Central memory CD8-positive, alpha-beta T cell (primary cell): ENCODE data around the gene LSM7.
A peak's percentile ranks its signal among the peaks of the same experiment; 100 is the strongest.

ENCODE experiments used
- ATAC-seq: fragments of 150-1000 bp; cut with Tn5 transposase; replicated peaks from 2 replicates; pipeline ENCODE4 v1.10.0; 2022; ENCODE audit warnings: mild to moderate bottlenecking, moderate FRiP score, moderate number of reproducible peaks; ENCODE audit not compliant: poor library complexity, severe bottlenecking; ENCODE audit errors: extremely low read depth
- DNase-seq, 2 donors: peaks; one replicate each; pipeline ENCODE4 v3.0.0; 2021; ENCODE audit warnings: low spot score in 2 of 2
- H3K27ac Mint-ChIP-seq: one replicate; pipeline ENCODE4 v1.8.0; 2022; ENCODE audit warnings: low read depth, mild to moderate bottlenecking, moderate library complexity, mixed read lengths
- H3K27me3 Mint-ChIP-seq: one replicate; pipeline ENCODE4 v1.8.0; 2022; ENCODE audit warnings: mixed read lengths
- H3K36me3 Mint-ChIP-seq: one replicate; pipeline ENCODE4 v1.8.0; 2022; ENCODE audit warnings: mild to moderate bottlenecking, moderate library complexity, mixed read lengths; ENCODE audit not compliant: insufficient read depth
- H3K4me1 Mint-ChIP-seq: one replicate; pipeline ENCODE4 v1.8.0; 2022; ENCODE audit warnings: mixed read lengths
- H3K4me3 Mint-ChIP-seq: one replicate; pipeline ENCODE4 v1.8.0; 2022; ENCODE audit warnings: mild to moderate bottlenecking, moderate library complexity, mixed read lengths
- H3K9me3 Mint-ChIP-seq: one replicate; pipeline ENCODE4 v1.8.0; 2022; ENCODE audit warnings: mixed read lengths

LSM7 gene

DNA sequence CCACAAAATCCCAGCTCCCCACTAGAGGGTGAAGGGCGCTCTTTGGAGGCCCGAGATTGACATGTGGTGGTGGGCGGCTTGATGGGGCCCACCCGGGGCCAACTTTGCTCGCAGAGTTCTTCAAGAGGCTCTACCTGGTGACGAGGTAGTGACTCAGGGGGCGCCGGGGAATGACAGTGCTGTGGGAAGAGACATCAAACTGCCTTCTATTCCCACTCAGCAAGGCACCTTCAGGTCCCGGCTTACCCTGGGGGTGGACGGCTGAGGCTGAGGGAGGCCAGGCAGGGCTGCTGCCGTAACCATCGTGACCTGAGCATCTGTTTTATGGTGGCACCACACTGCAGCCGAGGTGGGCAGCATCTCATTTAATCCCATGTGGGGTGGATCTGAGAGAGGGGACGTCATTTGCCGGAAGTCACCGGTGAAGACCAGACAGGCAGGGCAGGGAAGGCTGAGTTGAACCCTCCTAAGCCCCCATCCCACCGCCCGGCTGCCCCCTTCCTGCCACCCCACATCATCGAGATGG lies 22.0 kb downstream of the LSM7 start:
- Mint-ChIP-seq H3K4me3 (no peak overlapping the region), H3K4me1 (peaks cover 8% of the 10 kb centered on the region), H3K27me3 (peaks cover 78% of the 10 kb centered on the region), H3K36me3 (peaks cover 10% of the 10 kb centered on the region), H3K27ac (no peak overlapping the region), H3K9me3 (no peaks in the 10 kb centered on the region)
- ATAC-seq: no peak
- DNase-seq: no peak

DNA sequence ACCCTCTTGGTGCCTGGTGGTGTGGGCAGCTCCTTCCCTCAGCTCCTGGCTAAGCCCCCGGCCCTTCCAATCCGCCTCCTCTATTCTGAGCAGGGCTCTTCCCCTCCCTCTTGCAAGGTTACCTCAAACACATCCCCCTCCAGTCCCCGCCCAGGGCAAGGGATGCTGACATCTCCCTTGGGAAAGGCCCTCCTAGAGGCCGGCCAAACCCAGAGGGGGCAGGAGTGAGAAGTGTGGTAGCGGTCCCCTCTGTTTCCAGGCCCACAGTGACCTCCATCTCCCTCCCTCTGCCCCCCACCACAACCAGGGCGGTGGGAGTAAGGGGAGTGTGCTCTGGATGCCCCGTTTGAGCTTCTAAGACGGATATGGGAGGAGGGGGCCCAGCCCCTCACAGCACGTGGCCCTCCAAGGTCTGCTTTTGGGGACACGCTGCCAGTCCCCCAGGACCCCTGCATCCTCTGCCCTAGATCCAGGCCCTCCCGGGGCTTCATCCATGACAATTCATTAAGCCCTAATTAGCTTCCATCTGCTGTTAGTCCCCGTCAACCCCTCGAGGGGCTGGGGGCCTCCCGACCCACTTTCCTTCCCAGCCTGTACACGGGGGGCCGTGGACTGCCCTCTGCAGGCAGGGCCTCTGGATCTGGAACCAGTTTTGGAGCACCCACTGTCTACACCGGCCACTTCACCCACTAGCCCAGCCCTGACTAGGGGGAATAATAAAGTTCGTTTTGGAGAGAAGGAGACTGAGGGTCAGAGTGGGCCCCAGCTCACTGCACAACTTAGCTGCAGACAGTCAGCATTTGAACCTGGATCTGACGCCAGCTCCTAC lies 22.7 kb downstream of the LSM7 start:
- Mint-ChIP-seq H3K4me3 (no peak overlapping the region), H3K4me1 (peaks cover 8% of the 10 kb centered on the region), H3K27ac (no peak overlapping the region), H3K27me3 (peaks cover 75% of the 10 kb centered on the region), H3K9me3 (no peaks in the 10 kb centered on the region), H3K36me3 (peaks cover 11% of the 10 kb centered on the region)
- ATAC-seq (no peak), DNase-seq (no peak)

DNA sequence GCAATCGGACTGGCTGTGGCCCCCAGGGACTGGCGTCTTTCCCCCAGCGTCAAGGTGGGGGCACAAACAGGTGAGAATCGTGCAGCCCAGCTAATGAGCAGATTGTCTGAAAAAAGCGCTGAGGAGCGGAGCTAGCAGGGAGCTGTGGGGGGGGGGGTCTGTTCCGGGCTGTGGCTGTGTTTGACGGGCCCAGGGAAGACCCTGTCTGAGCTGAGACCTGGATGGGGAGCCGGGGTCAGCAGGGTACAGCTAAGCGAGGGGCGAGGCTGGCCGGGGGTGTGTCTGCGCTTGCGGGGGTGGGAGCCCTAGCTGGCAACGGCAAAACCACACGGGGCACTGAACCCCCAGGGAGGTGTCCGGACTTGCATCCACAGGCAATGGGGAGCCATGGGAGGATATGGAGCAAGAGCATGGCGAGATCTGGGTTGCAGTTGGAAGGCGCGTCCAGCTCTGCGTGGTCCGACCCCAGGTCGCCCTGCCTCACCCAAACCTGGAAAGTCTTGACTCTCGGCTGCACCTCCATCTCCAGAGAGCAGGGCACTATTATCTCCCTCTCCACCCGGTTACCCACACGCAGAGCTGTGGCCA lies 25.1 kb downstream of the LSM7 start:
- Mint-ChIP-seq H3K27me3 (peaks cover 51% of the 10 kb centered on the region), H3K9me3 (no peaks in the 10 kb centered on the region), H3K4me3 (peak overlapping the region; percentile 59), H3K36me3 (peaks cover 10% of the 10 kb centered on the region), H3K27ac (no peak overlapping the region), H3K4me1 (peaks cover 8% of the 10 kb centered on the region)
- ATAC-seq (no peak), DNase-seq (no peak)

GRCh38 chr19:2302319-2303210 lies 25.8 kb downstream of the LSM7 start:
- H3K4me3 Mint-ChIP-seq: peak overlapping the region; percentile 59

GRCh38 chr19:2300533-2300932 lies 27.9 kb downstream of the LSM7 start:
- ATAC-seq (no peak), DNase-seq (no peak)
- peaks cover 32% of the 10 kb centered on the region for H3K27me3 Mint-ChIP-seq
- no peak overlapping the region for H3K4me3 Mint-ChIP-seq
- peaks cover 12% of the 10 kb centered on the region for H3K36me3 Mint-ChIP-seq
- peaks cover 8% of the 10 kb centered on the region for H3K4me1 Mint-ChIP-seq
- H3K9me3 Mint-ChIP-seq: no peaks in the 10 kb centered on the region
- peak overlapping the region; percentile 85 for H3K27ac Mint-ChIP-seq

More at GRCh38 chr19:2302319-2303210, 25.8 kb downstream of the LSM7 start:
- peaks cover 50% of the 10 kb centered on the region for H3K27me3 Mint-ChIP-seq
- peaks cover 10% of the 10 kb centered on the region for H3K36me3 Mint-ChIP-seq
- DNase-seq (no peak), ATAC-seq (peak; percentile 46)
- H3K27ac Mint-ChIP-seq: no peak overlapping the region
- no peaks in the 10 kb centered on the region for H3K9me3 Mint-ChIP-seq
- H3K4me1 Mint-ChIP-seq: peaks cover 8% of the 10 kb centered on the region

DNA sequence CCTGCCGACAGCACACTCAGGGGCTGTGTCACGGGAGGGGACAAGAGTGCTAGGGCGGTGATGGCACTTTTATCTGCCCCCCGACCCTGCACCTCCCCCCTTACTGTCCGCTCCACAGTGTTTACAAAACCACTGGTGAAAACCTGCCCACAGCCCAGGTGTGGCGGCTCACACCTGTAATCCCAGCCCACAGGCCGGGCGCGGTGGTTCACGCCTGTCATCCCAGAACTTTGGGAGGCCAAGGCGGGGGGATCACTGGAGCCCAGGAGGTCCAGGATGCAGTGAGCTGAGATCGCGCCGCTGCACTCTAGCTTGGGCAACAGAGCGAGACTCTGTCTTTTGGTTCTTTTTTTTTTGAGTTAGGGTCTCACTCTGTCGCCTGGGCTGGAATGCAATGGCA lies 32.2 kb downstream of the LSM7 start:
- ATAC-seq (no peak), DNase-seq (no peak)
- H3K27me3 Mint-ChIP-seq: no peaks in the 10 kb centered on the region
- no peak overlapping the region for H3K4me3 Mint-ChIP-seq
- H3K9me3 Mint-ChIP-seq: no peaks in the 10 kb centered on the region
- no peak overlapping the region for H3K27ac Mint-ChIP-seq
- H3K36me3 Mint-ChIP-seq: peaks cover 24% of the 10 kb centered on the region
- peaks cover 8% of the 10 kb centered on the region for H3K4me1 Mint-ChIP-seq

- Mint-ChIP-seq H3K36me3 (peaks cover 27% of the 10 kb centered on the region), H3K27ac (no peak overlapping the region)
Observed at GRCh38 chr19:2294687-2295335, 33.6 kb downstream of the LSM7 start.

GRCh38 chr19:2291185-2291751 lies 37.1 kb downstream of the LSM7 start:
- peaks cover 29% of the 10 kb centered on the region for H3K4me1 Mint-ChIP-seq
- DNase-seq: no peak
- H3K27ac Mint-ChIP-seq: no peak overlapping the region
- H3K36me3 Mint-ChIP-seq: peaks cover 40% of the 10 kb centered on the region
- H3K4me3 Mint-ChIP-seq: peak overlapping the region; percentile 77
- no peak for ATAC-seq
- H3K9me3 Mint-ChIP-seq: no peaks in the 10 kb centered on the region
- H3K27me3 Mint-ChIP-seq: no peaks in the 10 kb centered on the region

More at GRCh38 chr19:2294687-2295335, 33.6 kb downstream of the LSM7 start:
- Mint-ChIP-seq H3K27me3 (no peaks in the 10 kb centered on the region), H3K9me3 (no peaks in the 10 kb centered on the region), H3K4me3 (no peak overlapping the region), H3K4me1 (peaks cover 11% of the 10 kb centered on the region)
- ATAC-seq: no peak
- no peak for DNase-seq

GRCh38 chr19:2290441-2291184 lies 37.8 kb downstream of the LSM7 start:
- H3K9me3 Mint-ChIP-seq: no peaks in the 10 kb centered on the region
- peaks cover 38% of the 10 kb centered on the region for H3K36me3 Mint-ChIP-seq
- peak overlapping the region; percentile 77 for H3K4me3 Mint-ChIP-seq
- H3K27me3 Mint-ChIP-seq: no peaks in the 10 kb centered on the region
- no peak for DNase-seq
- ATAC-seq: peak; percentile 20
- H3K27ac Mint-ChIP-seq: peak overlapping the region; percentile 90
- H3K4me1 Mint-ChIP-seq: peaks cover 29% of the 10 kb centered on the region

DNA sequence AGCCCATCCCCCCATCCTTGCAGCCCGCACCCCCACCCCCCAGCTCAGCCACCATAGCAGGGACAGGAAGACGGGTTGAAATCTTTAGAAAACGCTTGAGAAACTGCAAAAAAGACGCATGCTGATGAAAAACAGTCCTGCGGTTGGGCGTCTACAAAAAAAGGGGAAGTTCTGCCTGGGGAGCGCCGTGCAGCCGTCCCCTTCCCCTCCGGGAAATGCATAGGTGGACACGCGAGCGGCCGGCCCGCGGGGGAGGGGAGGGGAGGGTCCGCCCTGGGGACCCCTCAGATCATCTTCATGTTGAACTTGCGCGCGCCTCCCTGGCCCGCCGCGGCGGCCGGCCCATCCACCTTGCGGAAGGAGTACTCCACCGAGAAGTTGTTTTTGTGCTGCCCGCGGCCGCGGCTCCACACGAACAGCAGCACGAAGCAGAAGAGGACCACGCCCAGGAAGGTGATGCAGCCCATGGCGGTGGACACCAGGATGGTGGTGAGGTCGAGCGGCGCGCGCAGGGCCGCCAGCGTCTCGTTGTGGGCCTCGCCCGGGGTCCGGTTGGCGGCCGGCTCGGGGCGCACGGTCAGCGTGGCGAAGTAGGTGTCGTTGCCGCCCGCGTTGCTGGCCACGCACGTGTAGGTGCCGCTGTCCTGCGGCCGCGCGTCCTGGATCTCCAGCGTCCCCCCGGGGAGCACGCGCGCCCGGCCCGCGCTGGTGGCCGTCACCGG lies 38.5 kb downstream of the LSM7 start:
- H3K4me3 Mint-ChIP-seq: peak overlapping the region; percentile 77
- ATAC-seq: peak; percentile 71
- H3K27ac Mint-ChIP-seq: peak overlapping the region; percentile 90
- no peaks in the 10 kb centered on the region for H3K27me3 Mint-ChIP-seq
- H3K36me3 Mint-ChIP-seq: peaks cover 43% of the 10 kb centered on the region
- H3K9me3 Mint-ChIP-seq: no peaks in the 10 kb centered on the region
- H3K4me1 Mint-ChIP-seq: peaks cover 29% of the 10 kb centered on the region
- DNase-seq: no peak
